ENCODE measurements around the gene UQCRH. TPM values are rescaled to one million over a fixed set of nuclear protein-coding genes. Genes with fewer than 3 reads are reported as not detected.

UQCRH gene
- total RNA-seq, 3 donors from 2014 or later (not counting 1 experiment from before 2014, with no cell fraction given): 91.1 to 120 (median 107) TPM

GRCh38 chr1:46301406-46301807 lies 2.1 kb upstream of the UQCRH start:
- Histone ChIP-seq H3K4me3 (ENCODE audit: low read length) (peak overlapping the region; percentile 72), H3K27ac (ENCODE audit: low read length) (peak overlapping the region; percentile 89), H3K9me3 (ENCODE audit: control insufficient read depth, insufficient read depth, low read length) (no peaks in the 10 kb centered on the region), H3K4me1 (ENCODE audit: control insufficient read depth, insufficient read depth, low read length) (peaks cover 33% of the 10 kb centered on the region), H3K36me3 (ENCODE audit: control insufficient read depth, insufficient read depth, low read length) (peaks cover 10% of the 10 kb centered on the region), H3K27me3 (ENCODE audit: control insufficient read depth, insufficient read depth, low read length) (no peaks in the 10 kb centered on the region)
- DNase-seq (no peak), ATAC-seq (no peak)
- WGBS (ENCODE audit: insufficient coverage): 27% methylated on average over 17 of the region's 17 CpGs
- Mint-ChIP-seq H3K4me3 (peak overlapping the region; percentile 98), H3K9me3 (no peaks in the 10 kb centered on the region), H3K4me1 (peaks cover 22 to 41% of the 10 kb centered on the region in 2 donors), H3K36me3 (peaks cover 9% of the 10 kb centered on the region), H3K27me3 (ENCODE audit: low read depth in 2 of 2) (no peaks in the 10 kb centered on the region), H3K27ac (peak overlapping the region; percentile 96 to 99)
- intact Hi-C loops (cut with micrococcal nuclease): no loop called here
- TF ChIP-seq CTCF (IDR thresholded peaks at IDR 0.05): no peak

- no peaks in the 10 kb centered on the region for H3K27me3 ChIP-seq (ENCODE audit: control insufficient read depth, insufficient read depth, low read length)
- DNase-seq (peak; percentile 62 to 67), ATAC-seq (peak; percentile 24 to 34 (median 28))
- H3K9me3 ChIP-seq (ENCODE audit: control insufficient read depth, insufficient read depth, low read length): no peaks in the 10 kb centered on the region
- Mint-ChIP-seq H3K4me3 (peak overlapping the region; percentile 98), H3K36me3 (peaks cover 4% of the 10 kb centered on the region), H3K27ac (peak overlapping the region; percentile 96 to 99), H3K4me1 (peaks cover 22 to 41% of the 10 kb centered on the region in 2 donors), H3K9me3 (no peaks in the 10 kb centered on the region), H3K27me3 (ENCODE audit: low read depth in 2 of 2) (no peaks in the 10 kb centered on the region)
- H3K27ac ChIP-seq (ENCODE audit: low read length): peak overlapping the region; percentile 89
- H3K4me1 ChIP-seq (ENCODE audit: control insufficient read depth, insufficient read depth, low read length): peaks cover 33% of the 10 kb centered on the region
- WGBS (ENCODE audit: insufficient coverage): under 1% methylated on average over 79 of the region's 79 CpGs
- H3K36me3 ChIP-seq (ENCODE audit: control insufficient read depth, insufficient read depth, low read length): peaks cover 4% of the 10 kb centered on the region
- intact Hi-C loops (cut with micrococcal nuclease): loop anchor here (2.0 kb wide), 1 partner anchor 47 kb away; no protein-coding TSS in a partner anchor
- H3K4me3 ChIP-seq (ENCODE audit: low read length): peak overlapping the region; percentile 72
- TF ChIP-seq CTCF (IDR thresholded peaks at IDR 0.05): peak; percentile 25
These were observed 1.5 kb upstream of the UQCRH start for GRCh38 chr1:46301808-46302640.

GRCh38 chr1:46302641-46303037 lies 859 bp upstream of the UQCRH start:
- peaks cover 27 to 46% of the 10 kb centered on the region in 2 donors for H3K4me1 Mint-ChIP-seq
- H3K27ac Mint-ChIP-seq: peak overlapping the region; percentile 96 to 99

More at GRCh38 chr1:46302641-46303037, 859 bp upstream of the UQCRH start:
- Mint-ChIP-seq H3K36me3 (no peaks in the 10 kb centered on the region), H3K9me3 (no peaks in the 10 kb centered on the region), H3K4me3 (peak overlapping the region; percentile 98), H3K27me3 (ENCODE audit: low read depth in 2 of 2) (no peaks in the 10 kb centered on the region)
- Histone ChIP-seq H3K4me3 (ENCODE audit: low read length) (peak overlapping the region; percentile 72), H3K4me1 (ENCODE audit: control insufficient read depth, insufficient read depth, low read length) (peaks cover 33% of the 10 kb centered on the region), H3K36me3 (ENCODE audit: control insufficient read depth, insufficient read depth, low read length) (no peaks in the 10 kb centered on the region), H3K27ac (ENCODE audit: low read length) (peak overlapping the region; percentile 89), H3K27me3 (ENCODE audit: control insufficient read depth, insufficient read depth, low read length) (no peaks in the 10 kb centered on the region), H3K9me3 (ENCODE audit: control insufficient read depth, insufficient read depth, low read length) (no peaks in the 10 kb centered on the region)
- intact Hi-C loops (cut with micrococcal nuclease): loop anchor here (1.0 to 2.0 kb wide), 3 partner anchors 38 to 55 kb away; partner anchors contain the start of genes NSUN4 and RAD54L
- TF ChIP-seq CTCF (IDR thresholded peaks at IDR 0.05): no peak
- ATAC-seq: peak; percentile 4 to 38 (median 16)
- peak; percentile 52 for DNase-seq
- under 1% methylated on average over 32 of the region's 32 CpGs for WGBS (ENCODE audit: insufficient coverage)

Measured in natural killer cell (primary cell).